Measurements from ENCODE around the gene DGKI. TPM values are rescaled to one million over a fixed set of nuclear protein-coding genes. Genes with fewer than 3 reads are reported as not detected.

Gene DGKI
- total RNA-seq, 1 donor from 2014 or later = 3.1 TPM

- Mint-ChIP-seq H3K4me1 (ENCODE audit: unreplicated experiment) (peaks cover 14% of the 10 kb centered on the region), H3K36me3 (ENCODE audit: unreplicated experiment) (no peaks in the 10 kb centered on the region), H3K27ac (ENCODE audit: unreplicated experiment) (no peak overlapping the region), H3K27me3 (ENCODE audit: unreplicated experiment) (no peaks in the 10 kb centered on the region), H3K4me3 (ENCODE audit: unreplicated experiment) (no peak overlapping the region), H3K9me3 (ENCODE audit: unreplicated experiment) (no peaks in the 10 kb centered on the region)
- DNase-seq (ENCODE audit: extremely low spot score, unreplicated experiment) = no peak
- no peak for TF ChIP-seq CTCF (IDR thresholded peaks at IDR 0.05)
Measured at GRCh38 chr7:137590756-137591305, 255.9 kb downstream of the DGKI start.

GRCh38 chr7:137590071-137590755 is 256.6 kb downstream of the DGKI start:
- H3K4me1 Mint-ChIP-seq (ENCODE audit: unreplicated experiment) = peaks cover 14% of the 10 kb centered on the region
- H3K9me3 Mint-ChIP-seq (ENCODE audit: unreplicated experiment) = no peaks in the 10 kb centered on the region
- H3K36me3 Mint-ChIP-seq (ENCODE audit: unreplicated experiment) = no peaks in the 10 kb centered on the region
- H3K27me3 Mint-ChIP-seq (ENCODE audit: unreplicated experiment) = no peaks in the 10 kb centered on the region
- no peak overlapping the region for H3K4me3 Mint-ChIP-seq (ENCODE audit: unreplicated experiment)
- TF ChIP-seq CTCF (IDR thresholded peaks at IDR 0.05) = no peak
- no peak overlapping the region for H3K27ac Mint-ChIP-seq (ENCODE audit: unreplicated experiment)
- no peak for DNase-seq (ENCODE audit: extremely low spot score, unreplicated experiment)

- no peak for DNase-seq (ENCODE audit: extremely low spot score, unreplicated experiment)
- peaks cover 14% of the 10 kb centered on the region for H3K4me1 Mint-ChIP-seq (ENCODE audit: unreplicated experiment)
- no peaks in the 10 kb centered on the region for H3K27me3 Mint-ChIP-seq (ENCODE audit: unreplicated experiment)
- no peaks in the 10 kb centered on the region for H3K9me3 Mint-ChIP-seq (ENCODE audit: unreplicated experiment)
- H3K4me3 Mint-ChIP-seq (ENCODE audit: unreplicated experiment) = no peak overlapping the region
- no peaks in the 10 kb centered on the region for H3K36me3 Mint-ChIP-seq (ENCODE audit: unreplicated experiment)
- no peak overlapping the region for H3K27ac Mint-ChIP-seq (ENCODE audit: unreplicated experiment)
- no peak for TF ChIP-seq CTCF (IDR thresholded peaks at IDR 0.05)
Measured at GRCh38 chr7:137587326-137587725, 259.4 kb downstream of the DGKI start.

- no peaks in the 10 kb centered on the region for H3K27me3 Mint-ChIP-seq (ENCODE audit: unreplicated experiment)
- no peaks in the 10 kb centered on the region for H3K36me3 Mint-ChIP-seq (ENCODE audit: unreplicated experiment)
- no peaks in the 10 kb centered on the region for H3K9me3 Mint-ChIP-seq (ENCODE audit: unreplicated experiment)
- no peak overlapping the region for H3K27ac Mint-ChIP-seq (ENCODE audit: unreplicated experiment)
- no peak for DNase-seq (ENCODE audit: extremely low spot score, unreplicated experiment)
- H3K4me1 Mint-ChIP-seq (ENCODE audit: unreplicated experiment) = peaks cover 17% of the 10 kb centered on the region
- no peak overlapping the region for H3K4me3 Mint-ChIP-seq (ENCODE audit: unreplicated experiment)
- no peak for TF ChIP-seq CTCF (IDR thresholded peaks at IDR 0.05)
Measured at GRCh38 chr7:137585591-137585990, 261.2 kb downstream of the DGKI start.

GRCh38 chr7:137583172-137583571 is 263.6 kb downstream of the DGKI start:
- no peaks in the 10 kb centered on the region for H3K27me3 Mint-ChIP-seq (ENCODE audit: unreplicated experiment)
- no peak for TF ChIP-seq CTCF (IDR thresholded peaks at IDR 0.05)
- no peaks in the 10 kb centered on the region for H3K9me3 Mint-ChIP-seq (ENCODE audit: unreplicated experiment)
- no peak for DNase-seq (ENCODE audit: extremely low spot score, unreplicated experiment)
- peaks cover 4% of the 10 kb centered on the region for H3K36me3 Mint-ChIP-seq (ENCODE audit: unreplicated experiment)
- H3K4me3 Mint-ChIP-seq (ENCODE audit: unreplicated experiment) = no peak overlapping the region
- H3K27ac Mint-ChIP-seq (ENCODE audit: unreplicated experiment) = no peak overlapping the region
- peaks cover 26% of the 10 kb centered on the region for H3K4me1 Mint-ChIP-seq (ENCODE audit: unreplicated experiment)

Data from osteocyte (in vitro differentiated cells).